GM12864 (cell line): ENCODE results near the gene CAPN15.

Source experiments
- DNase-seq: peaks from one replicate; pipeline ENCODE4 v3.0.0-alpha.2; 2011; ENCODE audit warnings: low read depth
- H3K4me3 ChIP-seq: 2 replicates; pipeline ENCODE4 v1.5.1; 2011; ENCODE audit warnings: mild to moderate bottlenecking, low read depth, low read length, control low read depth
- TF ChIP-seq, protein P1 (sequence below): IDR thresholded peaks from 2 replicates; pipeline ENCODE4 v1.5.1; 2011; ENCODE audit warnings: low read depth, mild to moderate bottlenecking, moderate library complexity, low read length, control low read depth, inconsistent platforms; ENCODE audit errors: missing control alignments

The CAPN15 gene

DNA sequence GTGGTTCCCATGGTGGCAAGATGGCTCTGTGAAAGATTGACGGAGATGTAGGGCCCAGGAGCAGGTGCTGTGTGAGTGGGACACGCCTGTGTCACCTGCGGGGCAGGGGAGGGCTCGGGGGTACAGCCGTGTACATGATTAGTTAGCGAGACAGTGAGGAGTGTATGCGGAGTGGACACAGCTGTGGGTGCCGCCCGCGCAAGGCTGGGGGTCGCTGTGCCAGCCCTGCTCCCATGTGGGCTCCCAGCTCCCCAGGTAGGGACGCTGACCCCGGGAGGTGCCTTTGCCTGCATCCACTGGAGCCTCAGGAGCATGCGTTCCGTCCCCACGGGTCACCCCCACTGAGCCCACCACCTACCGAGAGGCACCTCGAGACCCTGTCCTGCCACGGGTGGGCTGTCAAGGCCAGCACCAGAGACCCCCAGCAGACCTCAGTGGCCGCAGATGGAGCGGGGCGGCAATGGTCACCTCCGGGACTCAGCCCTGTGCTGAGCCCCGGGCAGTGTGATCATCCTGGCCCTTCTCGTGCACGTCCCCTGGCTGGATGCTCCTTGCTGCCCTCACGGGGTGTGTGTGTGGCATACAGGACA lies 7.4 kb downstream of the CAPN15 start:
- no peak overlapping the region for H3K4me3 ChIP-seq
- TF ChIP-seq, protein P1, sequence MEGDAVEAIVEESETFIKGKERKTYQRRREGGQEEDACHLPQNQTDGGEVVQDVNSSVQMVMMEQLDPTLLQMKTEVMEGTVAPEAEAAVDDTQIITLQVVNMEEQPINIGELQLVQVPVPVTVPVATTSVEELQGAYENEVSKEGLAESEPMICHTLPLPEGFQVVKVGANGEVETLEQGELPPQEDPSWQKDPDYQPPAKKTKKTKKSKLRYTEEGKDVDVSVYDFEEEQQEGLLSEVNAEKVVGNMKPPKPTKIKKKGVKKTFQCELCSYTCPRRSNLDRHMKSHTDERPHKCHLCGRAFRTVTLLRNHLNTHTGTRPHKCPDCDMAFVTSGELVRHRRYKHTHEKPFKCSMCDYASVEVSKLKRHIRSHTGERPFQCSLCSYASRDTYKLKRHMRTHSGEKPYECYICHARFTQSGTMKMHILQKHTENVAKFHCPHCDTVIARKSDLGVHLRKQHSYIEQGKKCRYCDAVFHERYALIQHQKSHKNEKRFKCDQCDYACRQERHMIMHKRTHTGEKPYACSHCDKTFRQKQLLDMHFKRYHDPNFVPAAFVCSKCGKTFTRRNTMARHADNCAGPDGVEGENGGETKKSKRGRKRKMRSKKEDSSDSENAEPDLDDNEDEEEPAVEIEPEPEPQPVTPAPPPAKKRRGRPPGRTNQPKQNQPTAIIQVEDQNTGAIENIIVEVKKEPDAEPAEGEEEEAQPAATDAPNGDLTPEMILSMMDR = no peak
- no peak for DNase-seq

DNA sequence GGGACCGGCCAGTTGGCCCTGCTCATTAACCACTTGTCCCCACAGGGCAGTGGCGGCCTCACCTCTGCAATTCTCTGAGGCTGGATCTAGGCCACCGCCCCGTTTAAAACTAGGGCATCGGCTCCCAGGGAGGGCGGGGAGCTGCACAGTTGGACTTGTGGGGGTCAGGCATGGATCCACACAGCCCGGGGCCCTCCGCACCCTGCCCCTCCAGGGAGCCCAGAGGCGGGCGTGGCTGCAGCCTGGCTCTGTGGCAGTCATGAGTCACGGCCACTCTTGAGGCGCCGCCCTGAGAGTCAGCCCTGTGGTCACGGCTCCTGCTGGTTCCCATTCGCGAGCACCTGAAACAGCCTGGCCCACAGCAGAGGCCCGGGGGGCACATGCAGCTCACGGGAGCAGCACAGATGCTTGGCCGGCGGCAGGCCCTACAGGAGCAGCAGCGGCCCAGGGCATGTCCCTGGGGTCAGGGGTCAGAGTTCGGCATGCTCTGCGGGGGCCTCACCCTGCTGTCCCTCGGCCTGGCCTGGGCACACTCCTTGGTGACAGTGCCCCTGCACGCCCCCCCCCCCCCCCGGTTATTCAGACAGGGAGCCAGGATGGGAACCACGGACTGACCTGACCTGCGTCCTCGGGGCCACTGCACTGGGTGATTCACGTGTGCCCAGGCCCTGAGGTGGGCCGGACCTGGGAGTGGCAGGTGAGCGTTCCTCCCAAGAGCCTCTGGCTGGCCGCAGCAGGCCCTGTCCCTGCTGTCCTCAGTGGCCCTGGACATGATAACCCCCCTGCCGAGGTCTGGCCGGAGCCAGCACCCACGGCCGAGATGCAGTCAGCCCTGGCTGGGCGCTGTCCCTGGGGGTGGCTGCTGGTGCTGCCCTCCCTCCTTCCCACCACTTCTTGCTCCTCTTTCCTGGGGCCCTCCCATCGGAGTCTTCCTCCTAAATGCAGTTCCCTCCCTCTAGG lies 8.2 kb downstream of the CAPN15 start:
- no peak overlapping the region for H3K4me3 ChIP-seq
- TF ChIP-seq, protein P1 = no peak
- DNase-seq = no peak

DNA sequence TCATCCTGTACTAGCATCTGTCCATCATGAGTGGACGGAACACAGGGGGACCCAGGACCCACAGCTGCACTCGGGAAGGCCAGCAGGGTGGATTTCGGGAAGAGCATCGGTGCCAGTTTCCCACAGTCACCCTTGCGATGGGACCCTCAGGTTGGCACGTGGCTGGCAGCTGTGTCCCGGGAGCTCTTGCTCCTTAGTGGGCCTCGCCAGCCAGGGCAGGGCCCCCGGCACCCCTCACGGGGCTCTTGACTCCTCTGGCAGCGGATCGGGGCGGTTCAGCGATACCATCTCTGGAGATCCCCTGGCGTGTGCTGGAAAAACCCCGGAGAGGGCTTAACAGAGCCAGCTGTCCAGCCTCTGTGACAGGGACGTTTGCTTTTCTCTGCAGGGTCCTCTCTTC lies 9.2 kb downstream of the CAPN15 start:
- TF ChIP-seq, protein P1 = no peak
- DNase-seq = no peak
- no peak overlapping the region for H3K4me3 ChIP-seq

DNA sequence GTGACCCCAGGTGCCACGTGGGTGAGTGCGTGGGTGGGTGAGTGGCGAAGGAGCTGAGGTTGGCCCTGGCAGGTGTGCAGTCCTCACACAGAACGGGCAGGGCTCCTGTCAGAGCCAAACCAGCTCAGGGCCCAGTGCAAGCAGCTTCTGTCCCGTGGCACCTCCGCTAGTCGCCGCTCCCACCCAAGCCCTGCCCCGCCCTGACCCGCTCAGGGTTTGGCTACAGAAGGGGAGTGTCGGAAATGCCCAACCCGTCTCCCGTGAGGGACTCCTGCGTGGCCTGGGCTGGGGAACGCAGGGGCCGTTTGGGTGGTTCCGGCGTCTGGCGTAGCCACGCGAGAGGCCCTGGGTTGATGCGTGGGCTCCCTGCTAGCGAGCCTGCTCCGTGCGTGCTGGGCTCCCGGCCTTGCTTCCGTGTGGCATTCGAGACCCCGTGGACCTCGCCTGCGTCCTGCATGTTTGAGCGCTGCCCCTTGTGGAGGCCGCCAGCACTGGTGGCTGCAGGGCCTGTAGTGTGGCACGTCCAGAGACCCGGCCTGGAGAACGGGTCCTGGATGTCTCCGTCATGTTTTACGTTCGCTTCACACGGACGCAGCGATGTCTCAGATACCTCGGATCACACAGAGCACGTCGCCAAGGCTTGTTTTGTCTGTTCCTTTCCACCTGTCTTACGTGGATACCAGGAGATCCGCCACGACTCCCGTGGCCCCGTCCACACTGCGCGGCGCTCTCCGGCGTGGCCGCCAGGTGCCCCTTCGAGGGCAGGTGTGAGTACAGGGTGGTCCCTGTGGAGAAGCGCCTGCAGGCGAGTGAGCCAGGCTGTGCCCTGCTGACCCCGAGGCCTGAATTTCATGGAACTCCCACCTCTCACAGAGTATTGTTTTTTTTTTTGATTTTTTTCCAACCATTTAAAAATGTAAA lies 10.2 kb downstream of the CAPN15 start:
- DNase-seq = no peak
- TF ChIP-seq, protein P1 = peak; percentile 5
- H3K4me3 ChIP-seq = no peak overlapping the region

DNA sequence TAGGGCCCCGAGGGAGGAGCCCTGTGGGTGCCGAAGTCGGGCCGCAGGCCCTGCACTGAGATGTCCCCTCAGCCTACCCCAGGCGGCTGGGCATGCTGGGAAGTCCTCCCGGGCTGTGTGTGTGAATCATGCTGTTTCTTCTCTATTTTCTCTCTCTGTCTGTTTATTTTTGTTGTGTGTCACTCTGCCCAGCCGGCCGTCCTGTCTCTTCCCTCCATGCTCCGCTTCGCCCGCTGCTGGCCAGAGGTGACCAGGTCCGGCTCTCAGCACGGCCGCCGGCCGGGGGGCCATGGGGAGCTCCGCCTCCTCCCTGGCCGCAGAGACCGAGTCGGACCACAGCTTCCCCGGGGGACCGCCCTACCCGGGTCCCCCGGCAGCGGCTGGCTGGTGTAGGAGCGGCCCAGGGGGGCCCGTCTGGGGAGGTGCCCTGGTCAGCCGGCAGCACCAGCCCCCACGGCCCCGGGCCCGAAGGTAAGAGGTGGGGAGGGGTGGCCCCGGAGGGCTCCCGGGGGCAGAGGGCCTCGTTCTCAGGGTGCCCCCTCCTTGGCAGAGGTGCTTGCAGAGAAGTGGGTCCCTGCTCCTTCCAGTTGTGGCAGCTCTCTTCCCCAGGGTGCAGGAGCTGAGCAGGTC lies 12.5 kb downstream of the CAPN15 start:
- TF ChIP-seq, protein P1 = no peak
- DNase-seq = no peak

DNA sequence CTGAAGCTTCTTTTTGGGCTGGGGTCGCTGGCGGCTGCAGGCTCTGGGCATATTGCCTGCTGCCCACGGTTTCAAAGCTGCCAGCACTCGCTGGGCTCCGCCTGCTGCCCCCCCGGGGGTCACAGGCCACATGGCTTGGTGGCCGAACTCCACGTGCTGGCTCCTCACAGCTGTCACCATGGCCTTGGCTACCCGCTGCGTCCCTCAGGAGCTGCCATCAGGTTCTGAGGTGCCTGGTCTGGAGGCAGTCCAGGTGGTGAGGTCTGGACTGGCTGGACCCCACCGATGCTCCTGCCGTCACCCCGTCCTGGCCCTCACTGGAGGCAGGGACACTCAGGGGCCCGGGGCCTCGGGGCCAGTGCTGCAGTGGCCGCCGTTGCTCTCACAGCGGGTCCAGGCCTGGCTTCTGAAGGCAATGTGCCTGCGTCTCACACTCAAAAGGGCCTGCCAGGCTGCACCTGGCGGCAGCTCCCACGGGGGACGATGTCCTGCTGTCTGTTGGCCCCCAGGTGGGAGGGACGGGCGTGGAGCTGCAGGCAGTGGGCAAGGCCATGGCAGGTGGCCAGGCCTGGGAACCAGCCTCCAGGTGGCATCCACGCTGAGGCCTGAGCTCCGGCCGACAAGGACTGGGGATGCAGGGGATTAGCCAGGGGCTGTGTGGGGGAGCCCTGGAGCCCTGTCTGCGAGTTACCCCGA lies 13.3 kb downstream of the CAPN15 start:
- H3K4me3 ChIP-seq = no peak overlapping the region
- TF ChIP-seq, protein P1 = no peak
- DNase-seq = no peak

More for the DNA sequence above, 12.5 kb downstream of the CAPN15 start:
- H3K4me3 ChIP-seq = no peak overlapping the region
